Measurements from ENCODE around the gene NTM. TPM values are rescaled to one million over a fixed set of nuclear protein-coding genes. Genes with fewer than 3 reads are reported as not detected.
A peak's percentile ranks its signal among the peaks of the same experiment; 100 is the strongest.
"Not testable (repeated sequence)": the region's sequence is repeated elsewhere in the genome, so short reads cannot be mapped to it uniquely, and the experiment has no call there.

The NTM gene
- total RNA-seq, 1 experiment from 2014 or later, result 16.4 TPM

- TF ChIP-seq ZMAT4 (CRISPR knock-in tag; IDR thresholded peaks at IDR 0.05) (no peak), MAX (CRISPR knock-in tag; IDR thresholded peaks at IDR 0.05) (no peak), NR3C1 (CRISPR knock-in tag; conservative IDR thresholded peaks at IDR 0.05; ENCODE audit: low read depth) (no peak), RELA (CRISPR knock-in tag; IDR thresholded peaks at IDR 0.05; ENCODE audit: borderline replicate concordance) (no peak), TEAD4 (CRISPR knock-in tag; IDR thresholded peaks at IDR 0.05) (no peak), PREB (CRISPR knock-in tag; IDR thresholded peaks at IDR 0.05; ENCODE audit: borderline replicate concordance) (no peak), AR (CRISPR knock-in tag; IDR thresholded peaks at IDR 0.05) (no peak)
- TF ChIP-seq, protein P1, sequence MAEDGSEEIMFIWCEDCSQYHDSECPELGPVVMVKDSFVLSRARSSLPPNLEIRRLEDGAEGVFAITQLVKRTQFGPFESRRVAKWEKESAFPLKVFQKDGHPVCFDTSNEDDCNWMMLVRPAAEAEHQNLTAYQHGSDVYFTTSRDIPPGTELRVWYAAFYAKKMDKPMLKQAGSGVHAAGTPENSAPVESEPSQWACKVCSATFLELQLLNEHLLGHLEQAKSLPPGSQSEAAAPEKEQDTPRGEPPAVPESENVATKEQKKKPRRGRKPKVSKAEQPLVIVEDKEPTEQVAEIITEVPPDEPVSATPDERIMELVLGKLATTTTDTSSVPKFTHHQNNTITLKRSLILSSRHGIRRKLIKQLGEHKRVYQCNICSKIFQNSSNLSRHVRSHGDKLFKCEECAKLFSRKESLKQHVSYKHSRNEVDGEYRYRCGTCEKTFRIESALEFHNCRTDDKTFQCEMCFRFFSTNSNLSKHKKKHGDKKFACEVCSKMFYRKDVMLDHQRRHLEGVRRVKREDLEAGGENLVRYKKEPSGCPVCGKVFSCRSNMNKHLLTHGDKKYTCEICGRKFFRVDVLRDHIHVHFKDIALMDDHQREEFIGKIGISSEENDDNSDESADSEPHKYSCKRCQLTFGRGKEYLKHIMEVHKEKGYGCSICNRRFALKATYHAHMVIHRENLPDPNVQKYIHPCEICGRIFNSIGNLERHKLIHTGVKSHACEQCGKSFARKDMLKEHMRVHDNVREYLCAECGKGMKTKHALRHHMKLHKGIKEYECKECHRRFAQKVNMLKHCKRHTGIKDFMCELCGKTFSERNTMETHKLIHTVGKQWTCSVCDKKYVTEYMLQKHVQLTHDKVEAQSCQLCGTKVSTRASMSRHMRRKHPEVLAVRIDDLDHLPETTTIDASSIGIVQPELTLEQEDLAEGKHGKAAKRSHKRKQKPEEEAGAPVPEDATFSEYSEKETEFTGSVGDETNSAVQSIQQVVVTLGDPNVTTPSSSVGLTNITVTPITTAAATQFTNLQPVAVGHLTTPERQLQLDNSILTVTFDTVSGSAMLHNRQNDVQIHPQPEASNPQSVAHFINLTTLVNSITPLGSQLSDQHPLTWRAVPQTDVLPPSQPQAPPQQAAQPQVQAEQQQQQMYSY (CRISPR knock-in tag; IDR thresholded peaks at IDR 0.05), result no peak
Observed at GRCh38 chr11:131491503-131491902, 121.1 kb downstream of the NTM start (continued).

GRCh38 chr11:131495423-131495822 is 125.0 kb downstream of the NTM start:
- no peak overlapping the region for H3K4me3 Mint-ChIP-seq
- H3K36me3 Mint-ChIP-seq, result no peaks in the 10 kb centered on the region
- POLR2A ChIA-PET, result no interaction called here
- no peak for DNase-seq (ENCODE audit: low spot score)
- H3K9me3 Mint-ChIP-seq, result no peaks in the 10 kb centered on the region
- no peak for TF ChIP-seq GRHL2 (CRISPR knock-in tag; IDR thresholded peaks at IDR 0.05; ENCODE audit: insufficient replicate concordance, severe bottlenecking)
- no peak for TF ChIP-seq SOX15 (CRISPR knock-in tag; IDR thresholded peaks at IDR 0.05)
- no peak for TF ChIP-seq RELA (CRISPR knock-in tag; IDR thresholded peaks at IDR 0.05; ENCODE audit: borderline replicate concordance)
- TF ChIP-seq OVOL2 (CRISPR knock-in tag; IDR thresholded peaks at IDR 0.05; ENCODE audit: borderline replicate concordance), result no peak
- TF ChIP-seq ZNF423 (CRISPR knock-in tag; IDR thresholded peaks at IDR 0.05), result no peak
- no peak for TF ChIP-seq ZNF671 (CRISPR knock-in tag; IDR thresholded peaks at IDR 0.05)
- no peak for TF ChIP-seq ZNF317 (CRISPR knock-in tag; IDR thresholded peaks at IDR 0.05; ENCODE audit: borderline replicate concordance, low read depth)
- no peak for TF ChIP-seq ESRRA (CRISPR knock-in tag; IDR thresholded peaks at IDR 0.05; ENCODE audit: borderline replicate concordance)
- CTCF ChIA-PET, result interaction anchor here (0.5 to 1.9 kb wide), 6 partner anchors 26 to 1210 kb away, joined by 3 to 12 read pairs (median 4); no protein-coding TSS in a partner anchor
- peaks cover 7% of the 10 kb centered on the region for H3K4me1 Mint-ChIP-seq
- H3K27me3 Mint-ChIP-seq (ENCODE audit: low read depth), result no peaks in the 10 kb centered on the region
- no peak for ATAC-seq
- H3K27ac Mint-ChIP-seq, result 0 out of 2 replicates have a peak overlapping the region, but pooled peaks have one; percentile 17

GRCh38 chr11:131497686-131498085 is 127.3 kb downstream of the NTM start:
- DNase-seq (ENCODE audit: low spot score); POLR2A ChIA-PET; H3K4me3 Mint-ChIP-seq; H3K9me3 Mint-ChIP-seq; H3K4me1 Mint-ChIP-seq; H3K27me3 Mint-ChIP-seq (ENCODE audit: low read depth); H3K36me3 Mint-ChIP-seq; H3K27ac Mint-ChIP-seq; ATAC-seq: not testable (repeated sequence)
- CTCF ChIA-PET, result interaction anchor here (0.9 to 1.7 kb wide), 3 partner anchors 32 to 433 kb away, joined by 3 to 11 read pairs (median 9); no protein-coding TSS in a partner anchor
